ENCODE data around the gene PSTPIP1. TPM values are rescaled to one million over a fixed set of nuclear protein-coding genes. Genes with fewer than 3 reads are reported as not detected.

Gene PSTPIP1
- total and polyA plus RNA-seq, 2 experiments from 2014 or later = 0.80 to 3.7 TPM

DNA sequence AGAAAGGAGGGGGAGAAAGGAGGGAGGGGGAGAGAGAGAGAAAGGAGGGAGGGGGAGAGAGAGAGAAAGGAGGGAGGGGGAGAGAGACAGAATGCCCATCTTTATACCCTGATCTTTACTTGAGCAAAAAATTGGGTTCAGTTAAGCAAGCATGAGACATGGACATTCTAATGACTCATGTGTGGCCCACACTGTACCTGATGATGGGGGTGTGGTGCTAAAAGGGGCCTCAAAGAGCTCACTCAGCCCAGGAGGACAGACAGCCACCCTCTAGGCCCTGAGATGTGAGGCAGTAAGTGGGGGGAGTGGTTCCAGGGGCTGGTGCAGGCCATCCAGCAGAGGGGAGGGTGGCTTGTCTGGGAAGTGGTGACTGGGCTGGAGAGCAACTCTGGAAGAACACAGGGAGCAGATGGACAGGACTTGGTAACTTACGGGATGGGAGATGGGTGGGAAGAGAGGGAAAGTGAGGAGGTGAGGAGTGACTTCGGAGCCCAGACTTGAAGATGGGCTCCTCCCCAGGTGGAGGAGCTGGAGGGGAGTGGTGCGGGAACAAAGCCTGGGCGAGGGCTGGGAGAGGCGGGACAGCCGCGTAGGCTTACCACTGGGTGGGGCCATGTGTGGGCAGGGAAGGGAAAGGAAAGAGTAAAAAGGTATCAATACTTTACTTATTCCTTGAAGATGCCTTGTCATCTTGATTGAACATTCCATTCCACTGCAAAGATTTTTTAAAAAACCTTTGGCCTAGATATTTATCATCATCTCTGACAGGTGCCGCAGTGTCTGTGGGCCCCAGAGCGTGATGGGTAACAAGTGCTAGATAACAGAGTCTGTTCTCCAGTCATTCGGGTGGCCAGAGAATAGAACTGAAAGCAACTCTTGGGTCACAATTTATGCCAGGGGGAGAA, 43.6 kb downstream of the PSTPIP1 start:
- Mint-ChIP-seq H3K4me1 (peaks cover 11% of the 10 kb centered on the region), H3K27ac (no peak overlapping the region), H3K4me3 (no peak overlapping the region), H3K27me3 (ENCODE audit: insufficient read depth, low read depth, poor library complexity) (peaks cover 32% of the 10 kb centered on the region), H3K9me3 (peaks cover 29% of the 10 kb centered on the region), H3K36me3 (ENCODE audit: low read depth) (peaks cover 57% of the 10 kb centered on the region)
- Histone ChIP-seq H3K79me2 (replicated peaks; ENCODE audit: insufficient read depth) (no peaks in the 10 kb centered on the region), H3K27ac (ENCODE audit: low read depth) (no peak overlapping the region), H3F3A (replicated peaks; ENCODE audit: low read depth) (no peaks in the 10 kb centered on the region), H3K4me3 (no peak overlapping the region), H3K4me2 (no peak overlapping the region), H3K27me3 (ENCODE audit: insufficient read depth) (no peaks in the 10 kb centered on the region), H2AFZ (no peak overlapping the region), H3K9me2 (ENCODE audit: insufficient read depth) (no peaks in the 10 kb centered on the region), H3K4me1 (ENCODE audit: insufficient read depth) (no peaks in the 10 kb centered on the region), H3K36me3 (ENCODE audit: insufficient read depth) (no peaks in the 10 kb centered on the region), H4K20me1 (replicated peaks; ENCODE audit: insufficient read depth) (no peaks in the 10 kb centered on the region)
- TF ChIP-seq JUNB (IDR thresholded peaks at IDR 0.05; ENCODE audit: unreplicated experiment) (no peak), CREB1 (CRISPR knock-in tag; IDR thresholded peaks at IDR 0.05; ENCODE audit: low read depth) (no peak)
- TF ChIP-seq, protein P1, sequence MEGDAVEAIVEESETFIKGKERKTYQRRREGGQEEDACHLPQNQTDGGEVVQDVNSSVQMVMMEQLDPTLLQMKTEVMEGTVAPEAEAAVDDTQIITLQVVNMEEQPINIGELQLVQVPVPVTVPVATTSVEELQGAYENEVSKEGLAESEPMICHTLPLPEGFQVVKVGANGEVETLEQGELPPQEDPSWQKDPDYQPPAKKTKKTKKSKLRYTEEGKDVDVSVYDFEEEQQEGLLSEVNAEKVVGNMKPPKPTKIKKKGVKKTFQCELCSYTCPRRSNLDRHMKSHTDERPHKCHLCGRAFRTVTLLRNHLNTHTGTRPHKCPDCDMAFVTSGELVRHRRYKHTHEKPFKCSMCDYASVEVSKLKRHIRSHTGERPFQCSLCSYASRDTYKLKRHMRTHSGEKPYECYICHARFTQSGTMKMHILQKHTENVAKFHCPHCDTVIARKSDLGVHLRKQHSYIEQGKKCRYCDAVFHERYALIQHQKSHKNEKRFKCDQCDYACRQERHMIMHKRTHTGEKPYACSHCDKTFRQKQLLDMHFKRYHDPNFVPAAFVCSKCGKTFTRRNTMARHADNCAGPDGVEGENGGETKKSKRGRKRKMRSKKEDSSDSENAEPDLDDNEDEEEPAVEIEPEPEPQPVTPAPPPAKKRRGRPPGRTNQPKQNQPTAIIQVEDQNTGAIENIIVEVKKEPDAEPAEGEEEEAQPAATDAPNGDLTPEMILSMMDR (conservative IDR thresholded peaks at IDR 0.05; ENCODE audit: low read depth in 2 of 2) = no peak
- DNase-seq (ENCODE audit: low spot score) (no peak), ATAC-seq (no peak)

DNA sequence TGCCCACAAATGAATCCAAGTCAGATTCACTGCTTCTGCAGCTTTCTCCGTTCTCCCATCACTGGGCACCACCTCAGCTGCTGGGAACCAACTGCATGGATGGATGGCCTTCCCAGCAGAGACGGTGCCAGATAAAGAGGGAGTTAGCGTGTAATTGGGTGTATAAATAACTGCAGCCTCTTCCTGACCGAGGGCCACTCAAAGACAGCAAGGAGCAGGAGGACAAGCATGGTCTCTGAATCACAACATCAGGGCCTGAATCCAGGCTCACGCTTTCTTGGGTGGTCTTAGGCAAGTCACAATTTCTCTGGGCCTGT, 44.2 kb downstream of the PSTPIP1 start:
- ATAC-seq = no peak
- Mint-ChIP-seq H3K27ac (no peak overlapping the region), H3K9me3 (peaks cover 29% of the 10 kb centered on the region)
- TF ChIP-seq, protein P1 (conservative IDR thresholded peaks at IDR 0.05; ENCODE audit: low read depth in 2 of 2) = no peak
- TF ChIP-seq ZNF114 (CRISPR knock-in tag; IDR thresholded peaks at IDR 0.05) (no peak), JUNB (IDR thresholded peaks at IDR 0.05; ENCODE audit: unreplicated experiment) (no peak), EZH2phosphoT487 (IDR thresholded peaks at IDR 0.05; ENCODE audit: unreplicated experiment) (no peak), POLR2AphosphoS5 (IDR thresholded peaks at IDR 0.05; ENCODE audit: low read depth) (no peak)
- TF ChIP-seq, protein P2, sequence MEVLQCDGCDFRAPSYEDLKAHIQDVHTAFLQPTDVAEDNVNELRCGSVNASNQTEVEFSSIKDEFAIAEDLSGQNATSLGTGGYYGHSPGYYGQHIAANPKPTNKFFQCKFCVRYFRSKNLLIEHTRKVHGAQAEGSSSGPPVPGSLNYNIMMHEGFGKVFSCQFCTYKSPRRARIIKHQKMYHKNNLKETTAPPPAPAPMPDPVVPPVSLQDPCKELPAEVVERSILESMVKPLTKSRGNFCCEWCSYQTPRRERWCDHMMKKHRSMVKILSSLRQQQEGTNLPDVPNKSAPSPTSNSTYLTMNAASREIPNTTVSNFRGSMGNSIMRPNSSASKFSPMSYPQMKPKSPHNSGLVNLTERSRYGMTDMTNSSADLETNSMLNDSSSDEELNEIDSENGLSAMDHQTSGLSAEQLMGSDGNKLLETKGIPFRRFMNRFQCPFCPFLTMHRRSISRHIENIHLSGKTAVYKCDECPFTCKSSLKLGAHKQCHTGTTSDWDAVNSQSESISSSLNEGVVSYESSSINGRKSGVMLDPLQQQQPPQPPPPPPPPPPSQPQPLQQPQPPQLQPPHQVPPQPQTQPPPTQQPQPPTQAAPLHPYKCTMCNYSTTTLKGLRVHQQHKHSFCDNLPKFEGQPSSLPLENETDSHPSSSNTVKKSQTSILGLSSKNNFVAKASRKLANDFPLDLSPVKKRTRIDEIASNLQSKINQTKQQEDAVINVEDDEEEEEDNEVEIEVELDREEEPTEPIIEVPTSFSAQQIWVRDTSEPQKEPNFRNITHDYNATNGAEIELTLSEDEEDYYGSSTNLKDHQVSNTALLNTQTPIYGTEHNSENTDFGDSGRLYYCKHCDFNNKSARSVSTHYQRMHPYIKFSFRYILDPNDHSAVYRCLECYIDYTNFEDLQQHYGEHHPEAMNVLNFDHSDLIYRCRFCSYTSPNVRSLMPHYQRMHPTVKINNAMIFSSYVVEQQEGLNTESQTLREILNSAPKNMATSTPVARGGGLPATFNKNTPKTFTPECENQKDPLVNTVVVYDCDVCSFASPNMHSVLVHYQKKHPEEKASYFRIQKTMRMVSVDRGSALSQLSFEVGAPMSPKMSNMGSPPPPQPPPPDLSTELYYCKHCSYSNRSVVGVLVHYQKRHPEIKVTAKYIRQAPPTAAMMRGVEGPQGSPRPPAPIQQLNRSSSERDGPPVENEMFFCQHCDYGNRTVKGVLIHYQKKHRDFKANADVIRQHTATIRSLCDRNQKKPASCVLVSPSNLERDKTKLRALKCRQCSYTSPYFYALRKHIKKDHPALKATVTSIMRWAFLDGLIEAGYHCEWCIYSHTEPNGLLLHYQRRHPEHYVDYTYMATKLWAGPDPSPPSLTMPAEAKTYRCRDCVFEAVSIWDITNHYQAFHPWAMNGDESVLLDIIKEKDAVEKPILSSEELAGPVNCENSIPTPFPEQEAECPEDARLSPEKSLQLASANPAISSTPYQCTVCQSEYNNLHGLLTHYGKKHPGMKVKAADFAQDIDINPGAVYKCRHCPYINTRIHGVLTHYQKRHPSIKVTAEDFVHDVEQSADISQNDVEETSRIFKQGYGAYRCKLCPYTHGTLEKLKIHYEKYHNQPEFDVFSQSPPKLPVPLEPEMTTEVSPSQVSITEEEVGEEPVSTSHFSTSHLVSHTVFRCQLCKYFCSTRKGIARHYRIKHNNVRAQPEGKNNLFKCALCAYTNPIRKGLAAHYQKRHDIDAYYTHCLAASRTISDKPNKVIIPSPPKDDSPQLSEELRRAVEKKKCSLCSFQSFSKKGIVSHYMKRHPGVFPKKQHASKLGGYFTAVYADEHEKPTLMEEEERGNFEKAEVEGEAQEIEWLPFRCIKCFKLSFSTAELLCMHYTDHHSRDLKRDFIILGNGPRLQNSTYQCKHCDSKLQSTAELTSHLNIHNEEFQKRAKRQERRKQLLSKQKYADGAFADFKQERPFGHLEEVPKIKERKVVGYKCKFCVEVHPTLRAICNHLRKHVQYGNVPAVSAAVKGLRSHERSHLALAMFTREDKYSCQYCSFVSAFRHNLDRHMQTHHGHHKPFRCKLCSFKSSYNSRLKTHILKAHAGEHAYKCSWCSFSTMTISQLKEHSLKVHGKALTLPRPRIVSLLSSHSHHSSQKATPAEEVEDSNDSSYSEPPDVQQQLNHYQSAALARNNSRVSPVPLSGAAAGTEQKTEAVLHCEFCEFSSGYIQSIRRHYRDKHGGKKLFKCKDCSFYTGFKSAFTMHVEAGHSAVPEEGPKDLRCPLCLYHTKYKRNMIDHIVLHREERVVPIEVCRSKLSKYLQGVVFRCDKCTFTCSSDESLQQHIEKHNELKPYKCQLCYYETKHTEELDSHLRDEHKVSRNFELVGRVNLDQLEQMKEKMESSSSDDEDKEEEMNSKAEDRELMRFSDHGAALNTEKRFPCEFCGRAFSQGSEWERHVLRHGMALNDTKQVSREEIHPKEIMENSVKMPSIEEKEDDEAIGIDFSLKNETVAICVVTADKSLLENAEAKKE (CRISPR knock-in tag; IDR thresholded peaks at IDR 0.05) = no peak

More for the DNA sequence above, 44.2 kb downstream of the PSTPIP1 start:
- Histone ChIP-seq H2AFZ (no peak overlapping the region), H3K27ac (ENCODE audit: low read depth) (no peak overlapping the region), H3F3A (replicated peaks; ENCODE audit: low read depth) (no peaks in the 10 kb centered on the region), H3K27me3 (ENCODE audit: insufficient read depth) (no peaks in the 10 kb centered on the region), H3K36me3 (ENCODE audit: insufficient read depth) (no peaks in the 10 kb centered on the region), H3K4me3 (no peak overlapping the region), H3K4me2 (no peak overlapping the region), H3K79me2 (replicated peaks; ENCODE audit: insufficient read depth) (no peaks in the 10 kb centered on the region), H3K4me1 (ENCODE audit: insufficient read depth) (no peaks in the 10 kb centered on the region), H3K9me2 (ENCODE audit: insufficient read depth) (no peaks in the 10 kb centered on the region), H4K20me1 (replicated peaks; ENCODE audit: insufficient read depth) (no peaks in the 10 kb centered on the region)
- H3K4me1 Mint-ChIP-seq = peaks cover 6% of the 10 kb centered on the region
- no peak overlapping the region for H3K4me3 Mint-ChIP-seq
- no peak for DNase-seq (ENCODE audit: low spot score)
- peaks cover 58% of the 10 kb centered on the region for H3K36me3 Mint-ChIP-seq (ENCODE audit: low read depth)
- H3K27me3 Mint-ChIP-seq (ENCODE audit: insufficient read depth, low read depth, poor library complexity) = peaks cover 30% of the 10 kb centered on the region
